Neural crest cell (in vitro differentiated cells): ENCODE results near the gene ASIC2. TPM values are rescaled to one million over a fixed set of nuclear protein-coding genes. Genes with fewer than 3 reads are reported as not detected.
"Not testable (repeated sequence)": the region's sequence is repeated elsewhere in the genome, so short reads cannot be mapped to it uniquely, and the experiment has no call there.

Experiments
- DNase-seq: peaks from one replicate; pipeline ENCODE4 v3.0.0; 2021; ENCODE audit warnings: low read depth, mixed read lengths, low spot score
- H3K27ac Mint-ChIP-seq: one replicate; pipeline ENCODE4 v1.8.0; 2021; ENCODE audit warnings: mild to moderate bottlenecking, mixed read lengths; ENCODE audit not compliant: unreplicated experiment
- H3K27me3 Mint-ChIP-seq: 2 replicates; pipeline ENCODE4 v1.8.0; 2021; ENCODE audit warnings: low read depth, mild to moderate bottlenecking, mixed read lengths
- H3K36me3 Mint-ChIP-seq: 2 replicates; pipeline ENCODE4 v1.8.0; 2021; ENCODE audit warnings: low read depth, mild to moderate bottlenecking, mixed read lengths
- H3K4me1 Mint-ChIP-seq: 2 replicates; pipeline ENCODE4 v1.8.0; 2021; ENCODE audit warnings: mixed read lengths
- H3K4me3 Mint-ChIP-seq: one replicate; pipeline ENCODE4 v1.8.0; 2021; ENCODE audit warnings: mild to moderate bottlenecking, mixed read lengths
- H3K9me3 Mint-ChIP-seq: 2 replicates; pipeline ENCODE4 v1.8.0; 2021; ENCODE audit warnings: mixed read lengths
- total RNA-seq: library from RNA; stranded (reverse); gene quantifications from 2 replicates; pipeline ENCODE4 v1.2.1, GENCODE V29; 2021
- TF ChIP-seq, protein P1 (sequence below): fragments of 200-600 bp; sonication (generic); conservative IDR thresholded peaks from 2 replicates; pipeline ENCODE4 v1.5.0; 2021; ENCODE audit warnings: antibody characterized with exemption, mild to moderate bottlenecking

Gene ASIC2
- total RNA-seq, 1 donor from 2014 or later, result 0.12 TPM

GRCh38 chr17:32985050-32985756 lies 307.9 kb downstream of the ASIC2 start:
- TF ChIP-seq, protein P1, sequence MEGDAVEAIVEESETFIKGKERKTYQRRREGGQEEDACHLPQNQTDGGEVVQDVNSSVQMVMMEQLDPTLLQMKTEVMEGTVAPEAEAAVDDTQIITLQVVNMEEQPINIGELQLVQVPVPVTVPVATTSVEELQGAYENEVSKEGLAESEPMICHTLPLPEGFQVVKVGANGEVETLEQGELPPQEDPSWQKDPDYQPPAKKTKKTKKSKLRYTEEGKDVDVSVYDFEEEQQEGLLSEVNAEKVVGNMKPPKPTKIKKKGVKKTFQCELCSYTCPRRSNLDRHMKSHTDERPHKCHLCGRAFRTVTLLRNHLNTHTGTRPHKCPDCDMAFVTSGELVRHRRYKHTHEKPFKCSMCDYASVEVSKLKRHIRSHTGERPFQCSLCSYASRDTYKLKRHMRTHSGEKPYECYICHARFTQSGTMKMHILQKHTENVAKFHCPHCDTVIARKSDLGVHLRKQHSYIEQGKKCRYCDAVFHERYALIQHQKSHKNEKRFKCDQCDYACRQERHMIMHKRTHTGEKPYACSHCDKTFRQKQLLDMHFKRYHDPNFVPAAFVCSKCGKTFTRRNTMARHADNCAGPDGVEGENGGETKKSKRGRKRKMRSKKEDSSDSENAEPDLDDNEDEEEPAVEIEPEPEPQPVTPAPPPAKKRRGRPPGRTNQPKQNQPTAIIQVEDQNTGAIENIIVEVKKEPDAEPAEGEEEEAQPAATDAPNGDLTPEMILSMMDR, result no peak
- peaks cover 19% of the 10 kb centered on the region for H3K9me3 Mint-ChIP-seq
- no peak for DNase-seq
- H3K27ac Mint-ChIP-seq, result no peak overlapping the region
- H3K4me1 Mint-ChIP-seq, result no peaks in the 10 kb centered on the region
- H3K36me3 Mint-ChIP-seq, result peaks cover 6% of the 10 kb centered on the region
- H3K4me3 Mint-ChIP-seq, result no peak overlapping the region
- H3K27me3 Mint-ChIP-seq, result peaks cover 15% of the 10 kb centered on the region

GRCh38 chr17:32981611-32982010 lies 311.5 kb downstream of the ASIC2 start:
- not testable (repeated sequence) for H3K36me3 Mint-ChIP-seq, DNase-seq, H3K4me1 Mint-ChIP-seq, H3K4me3 Mint-ChIP-seq, H3K9me3 Mint-ChIP-seq, H3K27ac Mint-ChIP-seq
- peaks cover 15% of the 10 kb centered on the region for H3K27me3 Mint-ChIP-seq

DNA sequence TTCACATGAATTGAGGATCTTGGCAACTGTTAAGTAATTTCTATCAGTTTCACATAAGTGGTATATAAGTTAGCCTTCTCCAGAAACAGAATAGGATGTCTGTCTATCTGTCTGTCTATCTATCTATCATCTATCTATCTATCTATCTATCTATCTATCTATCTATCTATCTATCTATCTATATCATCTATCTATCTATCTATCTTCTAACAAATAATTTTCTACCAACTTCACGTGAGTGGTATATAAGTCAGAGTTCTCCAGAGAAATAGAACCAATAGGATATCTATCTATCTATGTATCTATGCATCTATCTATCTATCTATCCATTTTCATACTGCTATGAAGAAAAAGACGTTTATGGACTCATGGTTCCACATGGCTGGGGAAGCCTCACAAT lies 312.9 kb downstream of the ASIC2 start:
- no peak overlapping the region for H3K27ac Mint-ChIP-seq
- no peaks in the 10 kb centered on the region for H3K36me3 Mint-ChIP-seq
- no peaks in the 10 kb centered on the region for H3K4me1 Mint-ChIP-seq
- peaks cover 8% of the 10 kb centered on the region for H3K9me3 Mint-ChIP-seq
- no peak overlapping the region for H3K4me3 Mint-ChIP-seq
- no peak for DNase-seq
- TF ChIP-seq, protein P1, result no peak
- peaks cover 13% of the 10 kb centered on the region for H3K27me3 Mint-ChIP-seq

- H3K27ac Mint-ChIP-seq, result no peak overlapping the region
- no peak for DNase-seq
- H3K27me3 Mint-ChIP-seq, result peaks cover 9% of the 10 kb centered on the region
- no peaks in the 10 kb centered on the region for H3K4me1 Mint-ChIP-seq
- H3K4me3 Mint-ChIP-seq, result no peak overlapping the region
- peaks cover 5% of the 10 kb centered on the region for H3K9me3 Mint-ChIP-seq
- TF ChIP-seq, protein P1, result no peak
- no peaks in the 10 kb centered on the region for H3K36me3 Mint-ChIP-seq
Measured at GRCh38 chr17:32976605-32977004, 316.5 kb downstream of the ASIC2 start.

GRCh38 chr17:32976131-32976530 lies 317.0 kb downstream of the ASIC2 start:
- Mint-ChIP-seq H3K27me3 (peaks cover 9% of the 10 kb centered on the region), H3K4me1 (no peaks in the 10 kb centered on the region), H3K4me3 (no peak overlapping the region), H3K27ac (no peak overlapping the region), H3K9me3 (peaks cover 7% of the 10 kb centered on the region), H3K36me3 (no peaks in the 10 kb centered on the region)
- DNase-seq, result no peak
- TF ChIP-seq, protein P1, result no peak

GRCh38 chr17:32971171-32971570 lies 321.9 kb downstream of the ASIC2 start:
- H3K4me3 Mint-ChIP-seq, result no peak overlapping the region
- no peak overlapping the region for H3K27ac Mint-ChIP-seq
- H3K4me1 Mint-ChIP-seq, result no peaks in the 10 kb centered on the region
- peaks cover 14% of the 10 kb centered on the region for H3K27me3 Mint-ChIP-seq
- TF ChIP-seq, protein P1, result no peak
- no peaks in the 10 kb centered on the region for H3K36me3 Mint-ChIP-seq
- no peak for DNase-seq
- peaks cover 13% of the 10 kb centered on the region for H3K9me3 Mint-ChIP-seq
